Left lobe of liver (tissue), 2 donors: ENCODE measurements around the gene MSANTD1. TPM values are rescaled to one million over a fixed set of nuclear protein-coding genes. Genes with fewer than 3 reads are reported as not detected.

Source experiments
- ATAC-seq: fragments of 200-7000 bp; cut with Tn5 transposase; one replicate; pipeline ENCODE4 v1.9.1; 2020; ENCODE audit warnings: mild to moderate bottlenecking, moderate library complexity
- DNase-seq: peaks from one replicate; pipeline ENCODE4 v3.0.0-alpha.2; 2020; ENCODE audit warnings: low spot score
- total RNA-seq: library from RNA; stranded (reverse); gene quantifications from one replicate; pipeline ENCODE4 v1.2.1, GENCODE V29; 2021
- donor health status: DM: no; HTN: no; CAD: no; lungs with moderate emphysema.
- donor health status: DM: no; HTN: yes; CAD: no.

The MSANTD1 gene
- total RNA-seq, 1 donor from 2014 or later, result 1.1 TPM

- DNase-seq (no peak), ATAC-seq (peak; percentile 60)
These were observed 2.2 kb upstream of the MSANTD1 start for GRCh38 chr4:3246458-3247398.

GRCh38 chr4:3247399-3248177, 1.4 kb upstream of the MSANTD1 start:
- DNase-seq, result no peak
- no peak for ATAC-seq

- DNase-seq, result no peak
- ATAC-seq, result no peak
These were observed 830 bp upstream of the MSANTD1 start for GRCh38 chr4:3248178-3248480.

- ATAC-seq, result no peak
- DNase-seq, result no peak
These were observed 915 bp downstream of the MSANTD1 start for GRCh38 chr4:3249711-3250437.

GRCh38 chr4:3250438-3250955, 1.5 kb downstream of the MSANTD1 start:
- ATAC-seq (no peak), DNase-seq (no peak)

- DNase-seq, result no peak
- no peak for ATAC-seq
These were observed 2.2 kb downstream of the MSANTD1 start for GRCh38 chr4:3250956-3251690.

- ATAC-seq (no peak), DNase-seq (no peak)
These were observed 2.9 kb downstream of the MSANTD1 start for GRCh38 chr4:3251691-3252479.

- DNase-seq, result no peak
These were observed 3.5 kb downstream of the MSANTD1 start for GRCh38 chr4:3252480-3252828.

GRCh38 chr4:3252831-3253641, 4.1 kb downstream of the MSANTD1 start:
- no peak for DNase-seq
- no peak for ATAC-seq

More at GRCh38 chr4:3252480-3252828, 3.5 kb downstream of the MSANTD1 start:
- ATAC-seq, result no peak

- no peak for DNase-seq
- no peak for ATAC-seq
These were observed 4.8 kb downstream of the MSANTD1 start for GRCh38 chr4:3253808-3254207.

GRCh38 chr4:3254302-3255131, 5.6 kb downstream of the MSANTD1 start:
- DNase-seq (no peak), ATAC-seq (no peak)

GRCh38 chr4:3255611-3256186, 6.7 kb downstream of the MSANTD1 start:
- ATAC-seq (no peak), DNase-seq (peak; percentile 35)

- no peak for ATAC-seq
- no peak for DNase-seq
These were observed 7.5 kb downstream of the MSANTD1 start for GRCh38 chr4:3256230-3257102.

- ATAC-seq, result no peak
- DNase-seq, result no peak
These were observed 8.2 kb downstream of the MSANTD1 start for GRCh38 chr4:3257103-3257555.

- ATAC-seq (no peak), DNase-seq (no peak)
These were observed 8.9 kb downstream of the MSANTD1 start for GRCh38 chr4:3257556-3258482.
